DMS153 treated with DMSO at 0.1 percent for 48 hours (cell line): Measurements from ENCODE around the gene FNDC3B.

Source experiments
- DNase-seq: peaks from one replicate; lab custom pipeline; 2025; ENCODE audit not compliant: unreplicated experiment; lab: John Stamatoyannopoulos, UW

Gene FNDC3B

DNA sequence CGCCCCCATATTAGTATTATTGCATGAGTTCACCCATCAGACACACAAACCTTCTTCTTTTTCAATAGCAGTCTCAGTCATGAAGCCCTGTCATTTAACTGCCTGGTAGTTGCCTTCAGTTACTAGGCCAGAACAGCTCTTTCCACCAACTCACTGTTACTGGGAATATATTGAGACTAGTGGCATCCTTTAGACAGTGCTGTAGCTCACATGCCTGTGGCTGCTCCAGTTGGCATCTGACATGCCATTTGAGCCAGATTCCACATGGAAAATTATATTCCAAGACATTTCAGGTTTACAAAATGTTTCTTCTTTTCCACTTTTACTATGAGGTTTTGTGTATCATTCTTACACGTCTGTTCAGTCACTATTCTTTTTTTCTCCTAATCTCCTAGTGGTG lies 262.8 kb downstream of the FNDC3B start:
- no peak for DNase-seq

DNA sequence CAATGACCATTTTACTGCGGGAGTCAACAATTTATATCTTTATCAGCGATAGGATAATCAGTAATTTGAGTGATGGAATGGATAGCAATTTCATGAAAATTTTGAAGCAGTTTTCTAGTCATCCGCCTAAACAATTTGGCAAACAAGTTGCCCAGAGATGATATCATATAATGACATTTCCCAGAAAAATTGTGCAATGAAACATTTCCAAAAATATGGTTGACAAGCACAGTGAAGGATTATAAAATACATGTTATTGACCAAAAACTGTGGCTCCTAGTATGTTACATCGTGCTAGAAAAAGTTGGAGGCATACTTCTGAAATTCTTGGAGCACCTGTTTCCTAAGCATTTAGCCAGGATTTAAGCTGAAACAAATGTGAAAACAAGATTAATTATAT lies 263.8 kb downstream of the FNDC3B start:
- no peak for DNase-seq

DNA sequence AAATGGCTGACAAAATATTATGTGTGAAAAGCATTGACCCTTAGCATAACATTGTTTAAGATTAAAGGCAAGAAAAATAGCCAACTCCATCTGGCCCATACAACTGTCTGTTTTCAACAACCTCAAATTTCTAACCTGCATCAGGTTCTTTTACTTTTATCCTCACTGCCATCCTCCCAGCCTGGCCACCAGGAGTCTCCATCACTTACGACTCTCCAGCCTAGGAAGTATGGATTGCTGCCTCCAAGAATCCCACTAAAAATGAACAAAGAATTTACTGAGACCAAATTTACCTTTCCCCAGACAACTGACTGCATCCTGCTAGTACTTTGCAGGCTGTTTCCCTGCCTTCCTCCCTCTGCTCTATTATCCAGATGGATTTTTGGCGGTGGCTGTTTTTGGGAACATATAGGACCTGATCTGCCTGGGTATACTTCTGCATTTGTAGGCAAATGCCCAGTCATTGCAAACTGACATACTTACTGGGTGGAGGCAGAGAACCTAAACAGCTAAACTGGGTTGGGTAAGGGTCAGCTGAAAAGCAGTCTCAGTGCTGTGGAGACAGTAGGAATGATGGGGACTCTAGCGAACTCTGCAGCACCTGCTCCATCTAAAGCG lies 264.7 kb downstream of the FNDC3B start:
- DNase-seq: no peak

DNA sequence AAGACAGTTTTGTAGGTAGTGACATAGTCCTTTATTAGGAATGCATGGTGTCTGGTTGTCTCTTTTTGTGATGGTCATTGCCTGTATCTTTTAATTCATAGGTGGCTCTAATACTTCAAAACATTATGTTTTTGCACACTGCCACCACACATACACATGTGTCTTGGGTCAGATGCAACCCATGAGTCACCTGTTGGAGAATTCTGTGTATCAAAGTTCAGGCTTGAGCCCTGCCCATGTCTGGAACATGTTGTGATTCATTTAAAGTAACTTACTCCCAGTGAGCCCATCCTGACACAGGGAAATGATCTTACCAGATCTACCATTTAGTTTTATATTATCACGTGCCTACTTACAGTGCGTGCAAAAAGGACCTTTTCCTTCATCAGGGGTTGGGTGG lies 266.2 kb downstream of the FNDC3B start:
- no peak for DNase-seq

DNA sequence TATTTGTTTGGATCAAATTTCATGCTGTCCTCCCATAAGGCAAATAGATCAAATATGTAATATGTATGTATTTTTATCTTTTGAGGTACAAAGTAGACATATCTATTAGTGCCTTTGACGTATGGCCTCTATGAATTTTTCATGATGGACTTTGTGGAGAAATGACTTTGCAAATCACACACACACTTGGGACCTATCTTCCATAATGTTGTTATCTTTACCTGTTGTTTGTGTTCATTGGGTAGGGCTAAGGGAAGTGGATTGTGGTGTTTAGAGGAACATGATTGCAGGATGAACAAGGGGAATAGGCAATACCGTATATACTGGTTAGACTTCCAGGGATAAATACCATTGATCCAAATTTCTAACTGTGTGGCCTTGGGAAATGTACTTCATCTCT lies 266.6 kb downstream of the FNDC3B start:
- no peak for DNase-seq

DNA sequence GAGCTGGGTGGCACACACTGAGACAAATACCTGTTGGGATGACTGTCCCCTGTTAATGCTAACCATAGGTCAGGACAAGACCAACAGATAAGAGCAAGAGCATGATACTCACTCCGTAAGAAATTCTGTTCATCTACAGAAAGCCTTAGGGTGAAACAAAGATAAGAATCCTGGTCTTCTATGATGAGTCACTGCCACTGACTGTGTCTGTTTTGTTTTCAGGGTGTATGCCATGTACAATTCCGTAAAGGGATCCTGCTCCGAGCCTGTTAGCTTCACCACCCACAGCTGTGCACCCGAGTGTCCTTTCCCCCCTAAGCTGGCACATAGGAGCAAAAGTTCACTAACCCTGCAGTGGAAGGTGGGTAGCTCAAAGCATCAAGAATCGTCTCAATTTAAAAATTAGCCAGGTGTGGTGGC lies 267.8 kb downstream of the FNDC3B start:
- no peak for DNase-seq

DNA sequence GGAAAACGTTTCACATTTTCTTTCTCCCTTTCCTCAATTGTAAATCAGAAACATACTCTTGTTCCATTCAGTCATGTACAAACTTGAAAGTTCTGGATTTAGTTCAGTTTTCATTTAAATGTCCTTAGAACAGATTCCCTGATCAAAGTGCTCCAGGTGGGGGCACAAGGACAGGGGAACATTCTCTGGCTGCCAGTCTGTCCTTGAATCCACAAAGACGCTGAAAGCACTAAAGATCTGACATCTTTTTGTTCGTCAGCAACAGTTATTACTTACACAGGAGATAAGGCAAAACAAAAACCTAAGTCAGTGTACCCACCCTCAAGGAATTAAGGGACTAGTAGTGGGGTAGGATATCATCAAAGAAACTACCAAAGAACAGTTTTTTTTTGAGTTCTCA lies 269.7 kb downstream of the FNDC3B start:
- DNase-seq: no peak

DNA sequence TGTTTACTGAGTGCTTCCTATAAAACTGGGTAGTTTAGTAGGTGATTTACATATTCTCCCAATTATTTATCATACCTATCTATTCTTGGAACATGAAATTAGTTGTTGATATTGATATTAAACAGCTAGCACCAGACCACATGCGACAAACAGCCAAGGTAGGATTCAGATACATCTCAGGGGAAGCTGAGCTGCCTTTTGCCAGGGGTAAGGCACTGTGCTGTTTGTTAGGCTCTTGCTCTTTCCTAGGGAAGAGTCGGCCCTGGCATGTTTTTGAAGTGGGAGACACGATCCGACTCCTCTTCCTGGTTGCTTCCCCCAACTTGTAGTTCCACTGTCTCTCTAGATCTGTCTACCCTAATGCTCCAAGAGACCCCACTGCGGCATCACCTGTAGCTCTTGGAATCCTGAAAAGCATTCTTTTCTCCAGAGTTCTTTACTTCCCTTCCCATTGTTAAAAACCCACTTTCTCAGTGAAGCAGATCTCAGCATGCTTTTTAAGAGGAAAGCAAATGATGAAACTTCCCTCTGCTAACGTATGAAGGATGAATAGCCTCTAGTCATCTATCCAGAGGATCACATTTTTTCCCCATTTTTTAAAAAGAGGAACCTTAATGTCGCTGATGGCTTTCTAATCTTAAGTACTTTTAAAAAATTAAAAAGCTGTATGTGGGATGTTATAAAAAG lies 270.5 kb downstream of the FNDC3B start:
- no peak for DNase-seq

DNA sequence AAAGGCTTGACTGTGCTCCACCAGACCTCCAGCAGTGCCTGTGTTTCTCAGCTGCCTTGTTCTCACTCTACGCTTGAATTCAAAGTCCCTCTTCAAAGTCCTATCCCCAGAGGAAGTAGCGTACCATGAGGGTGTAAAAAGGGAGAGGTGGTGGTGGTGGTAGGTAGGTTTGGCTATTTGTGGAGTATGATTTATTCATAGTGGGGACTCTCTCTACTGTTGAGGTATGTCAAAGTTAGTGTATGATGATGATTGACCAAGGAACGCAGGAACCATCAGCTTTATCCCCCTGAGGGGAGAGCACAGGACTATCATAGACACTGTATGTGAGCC lies 271.0 kb downstream of the FNDC3B start:
- DNase-seq: no peak

DNA sequence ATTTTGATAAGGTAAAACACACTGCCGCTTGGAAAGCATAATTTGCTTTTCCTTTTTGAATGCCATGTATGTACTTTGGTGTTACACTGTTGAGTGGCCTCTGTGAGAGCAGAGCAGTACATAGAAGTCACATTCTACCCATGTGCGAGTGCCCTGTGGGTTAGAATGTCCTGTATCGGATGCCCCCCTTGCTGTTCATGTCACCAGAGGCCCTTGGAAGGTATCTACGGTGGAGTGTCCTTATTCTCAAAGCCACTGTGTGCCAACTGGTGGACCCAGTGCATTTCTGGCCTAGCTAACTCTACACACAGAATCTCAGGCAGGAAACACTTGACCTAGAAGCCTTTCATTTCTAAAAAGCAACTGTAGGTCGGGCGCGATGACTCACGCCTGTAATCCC lies 271.8 kb downstream of the FNDC3B start:
- DNase-seq: no peak

DNA sequence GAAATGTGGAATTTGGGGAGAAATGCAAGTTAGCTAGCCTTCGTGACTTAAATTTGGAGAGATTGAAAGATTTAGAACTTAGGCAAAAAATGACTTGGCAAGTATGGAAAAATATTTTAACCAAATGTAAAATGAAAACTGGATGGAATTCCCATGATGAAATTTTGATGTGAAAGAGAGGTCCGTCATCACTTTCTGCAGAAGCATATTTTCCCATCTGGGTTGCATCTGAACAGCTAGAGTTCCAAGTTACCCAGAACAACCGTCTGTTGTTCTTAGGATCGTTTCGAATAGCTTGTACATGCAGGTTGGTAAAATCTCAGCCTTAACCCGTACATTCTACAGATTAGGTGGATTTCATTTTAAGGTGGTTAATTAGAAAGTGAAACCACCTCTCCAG lies 272.6 kb downstream of the FNDC3B start:
- no peak for DNase-seq

DNA sequence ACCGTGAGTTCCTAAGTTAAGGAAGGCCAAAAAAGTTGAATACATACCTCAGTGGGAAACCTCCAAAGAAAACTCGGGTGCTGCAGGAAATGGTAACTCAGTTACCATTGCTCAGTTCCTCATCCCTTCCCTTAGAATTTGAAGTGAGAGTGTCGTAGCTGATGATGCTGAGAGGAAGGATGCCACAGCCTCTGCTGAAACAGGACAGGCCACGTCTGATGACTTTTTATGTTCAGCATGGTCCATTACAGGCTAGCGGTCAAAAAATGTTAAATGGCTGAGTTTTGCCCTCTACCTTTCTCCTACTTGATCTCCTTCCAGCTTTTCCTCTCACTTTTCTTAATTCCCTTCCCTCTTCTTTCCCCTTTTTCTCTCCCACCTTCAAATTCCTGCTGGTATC lies 273.3 kb downstream of the FNDC3B start:
- DNase-seq: no peak

DNA sequence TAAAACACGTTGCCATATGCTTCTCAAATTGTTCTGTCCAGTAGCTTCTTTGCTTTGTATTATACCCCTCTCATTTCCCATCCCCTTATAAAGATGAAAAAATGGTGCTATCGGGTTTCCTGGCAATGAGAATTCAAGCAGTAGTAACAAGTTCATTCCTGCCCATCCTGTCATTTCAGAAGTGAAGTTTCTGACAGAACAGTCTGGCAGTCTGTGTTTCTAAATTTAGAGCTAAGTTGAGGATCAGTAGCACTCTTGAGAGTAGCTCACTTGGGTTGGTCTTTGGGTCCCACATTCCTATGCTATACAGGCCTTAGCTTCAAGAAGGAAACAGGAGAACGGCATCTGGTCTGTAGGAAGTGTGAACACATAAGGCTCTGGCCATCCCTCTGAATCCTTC lies 274.3 kb downstream of the FNDC3B start:
- DNase-seq: no peak

DNA sequence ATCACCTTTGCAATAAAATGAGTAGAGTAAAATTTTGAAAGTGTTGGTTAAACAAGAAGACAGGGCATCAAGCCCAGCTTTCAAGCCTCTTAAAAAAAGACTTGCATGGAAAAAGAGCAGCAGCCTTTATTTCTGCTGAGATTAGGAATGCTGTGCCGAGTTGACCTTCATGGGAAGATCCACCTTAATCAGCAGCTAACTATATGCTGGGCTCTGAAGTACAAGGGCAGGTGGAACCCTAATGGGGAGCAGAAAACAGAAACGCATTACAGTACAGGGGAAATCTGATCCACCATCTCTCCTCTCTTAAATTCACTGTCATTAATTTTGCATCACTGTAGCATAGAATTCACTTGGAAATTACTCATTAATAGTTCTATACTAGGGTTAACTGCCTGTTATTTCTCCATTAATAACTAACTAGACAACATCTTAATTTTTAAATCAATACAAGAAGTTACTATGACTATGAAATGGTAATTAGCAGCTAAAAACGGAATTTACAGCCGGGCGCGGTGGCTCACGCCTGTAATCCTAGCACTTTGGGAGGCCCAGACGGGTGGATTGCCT lies 275.3 kb downstream of the FNDC3B start:
- no peak for DNase-seq

DNA sequence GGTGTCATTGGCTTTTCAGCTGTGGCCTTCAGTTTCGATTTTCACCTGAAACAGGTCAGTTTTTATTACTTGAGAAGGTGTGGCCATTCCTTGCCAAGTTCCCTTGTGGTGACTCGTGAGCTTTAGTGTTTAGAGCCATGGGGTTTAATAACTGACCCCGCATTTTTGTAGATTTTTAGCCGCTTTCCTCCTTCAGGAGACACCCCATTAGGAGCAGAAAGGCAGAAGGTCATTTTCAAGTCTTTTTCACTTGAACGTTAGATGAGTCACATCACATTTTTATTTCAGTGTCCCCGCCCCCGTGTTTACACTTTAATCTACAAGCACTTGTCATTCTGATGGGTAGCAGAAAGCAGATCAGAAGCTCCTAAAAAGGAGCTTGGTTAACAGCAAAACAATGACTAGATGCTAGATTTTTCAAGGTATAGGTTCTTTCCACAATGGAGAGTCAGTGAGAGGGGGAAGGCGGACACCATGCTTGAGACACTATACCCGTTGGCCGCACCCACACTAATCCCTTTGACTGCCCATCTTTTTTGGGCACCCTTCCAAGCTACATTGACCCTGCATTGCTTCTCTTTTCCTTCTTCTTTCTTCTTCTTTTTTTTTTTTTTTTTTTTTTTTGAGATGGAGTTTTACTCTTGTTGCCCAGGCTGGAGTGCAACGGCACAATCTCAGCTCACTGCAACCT lies 276.2 kb downstream of the FNDC3B start:
- DNase-seq: no peak

DNA sequence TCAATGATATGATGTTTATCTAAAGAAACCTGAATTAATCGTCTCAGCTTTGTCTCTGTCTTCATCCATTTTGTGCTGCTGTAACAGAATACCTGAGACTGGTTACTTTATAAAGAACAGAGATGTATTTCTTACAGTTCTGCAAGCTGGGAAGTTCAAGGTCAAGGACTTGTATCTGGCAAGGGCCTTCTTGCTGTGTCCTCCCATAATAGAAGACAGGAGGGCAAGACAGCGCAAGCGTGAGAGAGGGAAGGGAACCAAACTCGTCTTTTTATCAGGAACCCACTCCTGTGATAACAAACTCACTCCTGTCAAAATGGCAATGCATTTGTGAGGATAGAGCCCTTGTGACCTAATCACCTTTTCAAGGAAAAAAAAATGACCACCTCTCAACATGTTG lies 277.4 kb downstream of the FNDC3B start:
- DNase-seq: no peak

DNA sequence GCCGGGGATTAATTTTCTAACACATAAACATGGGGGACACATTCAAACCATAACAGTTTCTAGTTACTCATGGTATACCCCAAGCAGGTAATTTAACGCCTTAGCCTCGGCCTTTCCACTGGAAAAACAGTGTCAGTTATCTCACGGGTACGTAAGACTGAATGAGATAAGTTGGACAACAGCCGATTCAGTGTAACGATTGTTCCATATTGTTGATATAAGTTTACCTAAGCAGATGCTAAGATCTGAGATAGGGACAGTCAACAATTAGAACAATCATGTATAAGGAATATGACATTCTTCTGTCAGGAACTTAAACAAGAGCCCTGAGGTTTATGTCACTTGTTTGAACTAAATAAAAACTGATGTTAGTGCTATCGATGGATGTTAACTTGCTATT lies 278.1 kb downstream of the FNDC3B start:
- DNase-seq: no peak

DNA sequence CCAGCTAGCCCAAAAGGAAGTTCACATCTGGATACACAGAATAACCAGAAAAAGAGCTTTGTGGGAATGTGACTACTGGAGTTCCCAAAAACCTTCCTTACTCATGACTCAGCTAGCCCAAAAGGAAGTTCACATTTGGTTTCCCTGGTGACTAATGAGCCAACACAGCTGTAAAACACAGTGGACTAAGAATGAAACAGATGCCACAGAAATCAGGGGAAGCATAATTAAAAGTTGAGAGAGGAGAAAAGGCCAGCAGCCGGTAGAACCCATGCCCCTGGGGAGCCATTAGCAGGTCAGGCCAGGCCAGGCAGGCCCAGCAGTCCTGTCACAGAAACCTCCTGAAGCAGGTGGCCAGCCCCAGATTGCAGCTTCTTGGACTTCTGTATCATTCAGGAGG lies 278.6 kb downstream of the FNDC3B start:
- DNase-seq: peak; percentile 71

DNA sequence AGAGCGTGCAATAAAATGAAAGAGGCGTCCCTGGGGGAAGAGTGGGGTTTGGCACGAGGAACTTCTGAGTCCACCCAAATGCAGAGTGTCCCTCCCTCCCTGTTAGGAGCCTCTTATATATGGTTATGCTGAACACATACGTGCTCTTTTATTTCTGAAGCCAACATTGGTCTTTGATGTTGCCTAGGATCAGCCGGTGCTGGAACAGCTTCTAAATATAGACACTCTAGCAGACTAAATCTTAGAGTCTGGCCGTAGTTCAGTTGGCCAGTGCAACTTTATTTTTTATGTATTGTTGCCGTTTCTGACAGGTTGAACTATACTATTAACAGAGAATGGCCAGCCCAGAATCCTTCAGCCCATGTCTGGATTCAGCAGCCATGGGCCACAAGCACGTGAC lies 280.2 kb downstream of the FNDC3B start:
- DNase-seq: no peak

DNA sequence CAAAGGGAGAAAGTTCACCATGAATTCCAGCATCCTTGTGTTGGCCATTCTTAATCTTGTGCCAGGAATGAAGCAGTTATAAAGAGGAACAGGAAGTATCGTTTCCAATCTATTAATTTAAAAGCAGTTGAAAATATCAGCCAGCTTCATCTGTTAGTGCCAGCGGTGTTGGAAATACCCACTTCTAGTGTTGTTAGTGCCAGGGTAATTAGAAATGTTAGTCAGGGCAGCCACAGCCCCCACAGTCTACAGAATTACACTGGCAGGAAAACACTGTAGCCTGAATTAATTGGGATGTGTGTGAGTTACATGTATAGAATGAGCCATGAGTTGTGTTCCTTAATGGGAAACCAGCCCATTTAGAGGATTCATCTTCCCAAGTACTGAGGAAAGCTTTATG lies 281.1 kb downstream of the FNDC3B start:
- no peak for DNase-seq

DNA sequence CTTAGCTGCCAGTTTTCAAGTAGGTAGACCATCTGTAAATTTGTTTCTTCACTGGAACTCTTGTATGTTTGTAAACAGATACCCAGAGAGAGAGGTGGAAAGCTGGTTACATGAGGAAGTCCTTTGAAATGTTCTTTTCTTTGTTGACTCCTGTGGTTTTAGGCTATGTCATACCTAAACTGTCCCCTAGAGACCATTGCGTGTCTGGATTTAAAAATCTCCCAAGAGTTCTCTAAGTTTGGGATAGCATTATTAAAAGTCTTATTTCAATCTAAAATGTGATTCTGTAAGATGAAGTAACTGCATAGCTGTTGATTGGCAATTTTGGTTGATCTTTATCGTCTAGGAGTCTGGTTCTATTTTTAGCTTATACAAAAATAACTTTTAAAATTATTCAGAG lies 281.7 kb downstream of the FNDC3B start:
- no peak for DNase-seq

DNA sequence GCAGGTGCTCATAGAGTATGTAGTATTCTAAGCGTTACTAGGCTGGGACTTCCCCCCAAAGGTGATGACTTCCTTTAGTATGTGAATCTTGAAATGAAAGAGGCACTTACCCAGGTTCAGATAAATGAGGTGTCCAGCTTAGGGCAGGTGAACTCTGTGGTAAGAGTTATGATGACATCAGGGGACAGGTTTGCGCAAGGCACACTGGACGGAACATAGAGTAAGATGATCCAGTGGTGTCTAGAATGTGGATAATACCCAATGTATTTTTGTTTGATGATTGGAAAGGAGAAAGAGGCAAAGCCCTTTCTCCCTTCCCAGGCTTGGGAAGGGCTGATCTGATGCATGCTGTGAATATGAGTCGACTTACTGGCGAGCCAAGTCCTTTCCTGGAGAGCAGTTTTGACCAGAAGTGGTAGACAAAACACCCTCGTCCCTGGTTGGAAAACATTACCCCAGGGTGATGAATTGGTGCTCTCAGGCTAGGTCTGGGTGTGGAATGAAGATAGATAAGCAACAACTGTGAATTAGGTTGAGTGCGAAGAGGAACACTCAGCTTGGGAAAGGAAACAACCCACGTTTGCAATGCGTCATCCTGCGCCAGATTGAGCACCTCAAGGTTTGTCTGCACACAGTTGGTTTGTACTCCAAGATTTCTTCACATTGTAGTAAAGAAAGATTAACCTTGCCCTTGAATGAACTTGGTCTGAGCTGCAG lies 284.7 kb downstream of the FNDC3B start:
- DNase-seq: no peak
